Right lobe of liver (tissue), 4 donors: ENCODE results near the gene RAI1.

Experiments
- CTCF ChIP-seq, 4 donors: fragments of 200-600 bp in 3 of 4; fragments of 450-650 bp in 1 of 4; IDR thresholded peaks; one replicate each; pipeline versions ENCODE4 v1.5.1 to v1.8.0; 2016 to 2022; ENCODE audit warnings: antibody characterized with exemption in 4 of 4, mild to moderate bottlenecking in 2 of 4
- POLR2A ChIP-seq: fragments of 450-650 bp; IDR thresholded peaks from one replicate; pipeline ENCODE4 v1.6.1; 2017; ENCODE audit warnings: antibody characterized with exemption, mild to moderate bottlenecking
- donor health status: DM: no; HTN: no; CAD: no.
- donor health status: DM: no; HTN: no; CAD: no.
- donor health status: DM: no; HTN: yes; CAD: no.

- TF ChIP-seq POLR2A (no peak), CTCF (IDR thresholded peaks at IDR 0.05) (no peak)
Observed at GRCh38 chr17:17701112-17701511, 19.9 kb downstream of the RAI1 start.
